Right renal pelvis (tissue), 4 donors: ENCODE data around the gene ZNF814. TPM values are rescaled to one million over a fixed set of nuclear protein-coding genes. Genes with fewer than 3 reads are reported as not detected.
A peak's percentile ranks its signal among the peaks of the same experiment; 100 is the strongest.
"Not testable (repeated sequence)": the region's sequence is repeated elsewhere in the genome, so short reads cannot be mapped to it uniquely, and the experiment has no call there.

Source experiments
- DNase-seq, 4 donors: peaks; one replicate each; pipeline ENCODE4 v3.0.0-alpha.2; 2013; ENCODE audit warnings: low read depth in 4 of 4, low spot score in 3 of 4, missing footprints in 1 of 4
- polyA plus RNA-seq, 4 donors: library from polyadenylated mRNA; unstranded; fragments of 120-200 nt; gene quantifications; one replicate each; pipeline ENCODE4 v1.2.1, GENCODE V29; 2013; ENCODE audit not compliant: insufficient read length in 4 of 4

The ZNF814 gene
- polyA plus RNA-seq, 4 donors = 45.2 to 66.4 (median 52.7) TPM

GRCh38 chr19:57867868-57868492 lies 20.9 kb downstream of the ZNF814 start:
- DNase-seq = no peak

DNA sequence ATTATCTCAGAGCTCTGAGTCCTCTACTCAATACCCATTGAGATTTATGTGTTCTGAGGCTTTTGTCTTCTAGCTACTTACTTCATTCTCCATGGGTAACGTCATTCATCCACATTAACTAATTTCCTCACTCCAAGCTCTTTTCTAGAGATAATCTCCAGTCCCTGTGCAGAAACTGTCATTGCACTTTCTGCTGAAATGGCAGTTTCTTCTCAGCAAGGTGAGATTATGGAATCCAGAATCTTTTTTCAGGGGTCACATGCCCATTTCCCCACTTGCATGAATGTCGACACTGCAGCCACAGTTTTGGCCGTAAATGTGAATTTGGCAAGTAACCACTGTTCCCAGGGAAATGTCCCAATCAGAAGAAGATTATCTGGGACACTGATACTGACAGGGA lies 26.5 kb downstream of the ZNF814 start:
- not testable (repeated sequence) for DNase-seq

DNA sequence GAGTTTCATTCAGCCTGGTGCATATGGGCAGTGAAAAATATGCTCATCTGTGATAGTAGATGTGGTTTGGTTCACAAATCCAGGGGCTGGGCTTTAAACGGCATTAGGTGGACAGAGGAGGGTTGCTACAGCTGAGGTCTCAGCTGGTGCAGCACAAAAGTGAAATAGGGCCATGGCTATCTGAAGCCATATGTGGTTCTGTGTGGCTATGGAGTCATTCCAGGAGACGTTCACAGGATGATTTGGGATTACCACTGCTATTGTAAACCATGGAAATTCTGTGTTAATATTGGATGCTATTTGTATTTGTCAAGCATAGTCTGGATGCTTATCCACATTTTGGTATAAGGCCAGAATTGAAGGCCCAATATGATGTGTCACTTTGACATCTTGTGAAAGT lies 34.7 kb downstream of the ZNF814 start:
- DNase-seq = not testable (repeated sequence)

- not testable (repeated sequence) for DNase-seq
Measured at GRCh38 chr19:57851812-57852603, 36.8 kb downstream of the ZNF814 start.

- peak in 2 of 4 donors; percentile 18 to 31 for DNase-seq
Measured at GRCh38 chr19:57850553-57851017, 38.3 kb downstream of the ZNF814 start.

- peak in 3 of 4 donors; percentile 58 to 66 (median 61) for DNase-seq
Measured at GRCh38 chr19:57849666-57850473, 39.0 kb downstream of the ZNF814 start, which contains the start of gene ZNF587. TSS of gene ZNF587 (plus strand) at chr19:57849859. CDS start at chr19:57850039, 180 bp downstream.

GRCh38 chr19:57849162-57849665 lies 39.6 kb downstream of the ZNF814 start:
- DNase-seq = not testable (repeated sequence)

DNA sequence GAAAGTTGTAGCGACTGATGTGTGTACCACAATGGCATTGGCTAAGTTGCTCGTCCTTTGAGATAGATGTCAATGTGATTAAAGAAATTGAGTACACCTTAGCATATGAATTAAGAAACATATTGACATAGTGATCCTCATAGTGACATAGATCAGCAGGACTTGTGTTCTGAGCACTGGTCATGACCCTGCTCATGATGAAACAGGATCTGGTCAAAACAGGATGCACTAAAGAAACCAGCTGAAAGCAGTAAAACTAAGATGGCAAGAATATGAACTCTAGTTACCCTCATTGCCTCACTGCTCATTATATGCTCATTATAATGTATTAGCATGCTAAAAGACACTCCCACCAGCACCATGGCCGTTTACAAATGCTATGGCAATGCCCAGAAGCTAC lies 41.7 kb downstream of the ZNF814 start:
- DNase-seq = not testable (repeated sequence)

DNA sequence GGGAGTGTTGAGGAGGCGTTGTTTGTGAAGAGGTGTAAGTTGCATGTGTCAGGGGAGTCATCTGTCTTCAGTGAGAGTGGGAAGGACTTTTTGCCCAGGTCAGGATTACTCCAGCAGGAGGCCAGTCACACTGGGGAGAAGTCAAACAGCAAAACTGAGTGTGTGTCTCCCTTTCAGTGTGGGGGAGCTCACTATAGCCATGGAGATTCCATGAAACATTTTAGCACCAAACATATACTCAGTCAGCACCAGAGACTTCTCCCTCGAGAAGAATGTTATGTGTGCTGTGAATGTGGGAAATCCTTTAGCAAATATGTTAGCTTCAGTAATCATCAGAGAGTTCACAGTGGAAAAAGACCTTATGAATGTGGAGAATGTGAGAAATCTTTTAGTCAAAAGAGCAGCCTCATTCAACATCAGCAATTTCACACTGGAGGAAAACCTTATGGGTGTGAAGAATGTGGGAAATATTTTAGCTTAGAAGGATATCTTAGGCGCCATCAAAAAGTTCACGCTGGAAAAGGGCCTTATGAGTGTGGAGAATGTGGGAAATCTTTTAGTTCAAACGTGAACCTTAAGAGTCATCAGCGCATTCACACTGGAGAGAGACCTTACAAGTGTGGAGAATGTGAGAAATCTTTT lies 47.6 kb downstream of the ZNF814 start:
- DNase-seq = no peak

DNA sequence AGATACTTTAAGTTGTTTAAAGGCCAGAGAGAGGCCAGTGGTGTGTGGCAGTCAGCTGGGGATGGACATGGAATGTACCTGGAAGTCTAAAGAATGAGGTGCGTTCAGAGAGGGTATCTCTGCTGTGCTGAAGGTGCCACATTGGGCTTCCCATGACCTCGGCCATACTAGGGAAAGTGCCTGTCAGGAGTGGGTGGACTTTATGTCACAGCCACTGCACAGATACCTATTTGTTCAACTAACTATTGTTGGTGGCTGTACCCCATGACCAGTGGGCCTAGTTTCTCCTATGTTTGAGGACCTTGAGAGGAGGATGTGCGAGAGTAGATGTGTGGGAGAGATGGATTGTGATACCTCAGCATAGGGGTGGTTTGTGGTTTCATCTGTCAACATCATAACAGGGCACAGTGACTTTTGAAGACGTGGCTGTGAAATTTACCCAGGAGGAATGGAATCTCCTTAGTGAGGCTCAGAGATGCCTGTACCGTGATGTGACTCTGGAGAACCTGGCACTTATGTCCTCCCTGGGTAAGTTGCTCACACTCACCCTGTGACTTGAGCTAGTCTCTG lies 50.1 kb downstream of the ZNF814 start:
- DNase-seq = not testable (repeated sequence)

DNA sequence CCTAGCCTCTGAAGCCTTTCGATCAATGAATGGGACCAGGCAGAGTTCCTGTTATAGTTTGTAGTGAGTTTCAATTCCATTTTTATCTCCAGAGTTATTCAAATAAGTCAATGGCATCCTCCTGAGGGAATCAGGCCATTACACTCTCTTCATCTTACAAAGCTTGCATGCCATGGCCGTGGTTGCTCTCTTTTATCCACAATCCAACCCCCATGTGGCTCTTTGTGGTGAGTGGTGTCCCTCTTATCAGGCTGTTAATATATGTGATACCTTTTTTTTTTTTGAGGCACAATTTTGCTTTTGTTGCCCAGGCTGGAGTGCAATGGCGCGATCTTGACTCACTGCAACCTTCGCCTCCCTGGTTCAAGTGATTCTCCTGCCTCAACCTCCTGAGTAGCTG lies 51.8 kb downstream of the ZNF814 start:
- not testable (repeated sequence) for DNase-seq

- DNase-seq = peak in 2 of 4 donors; percentile 52 to 54
Measured at GRCh38 chr19:57830071-57830602, 58.7 kb downstream of the ZNF814 start, which contains the start of gene ZNF587B. TSS of gene ZNF587B (plus strand) at chr19:57830299. CDS start at chr19:57830529, 230 bp downstream.

- DNase-seq = no peak
Measured at GRCh38 chr19:57829316-57829715, 59.5 kb downstream of the ZNF814 start.

- DNase-seq = no peak
Measured at GRCh38 chr19:57825511-57825910, 63.3 kb downstream of the ZNF814 start.

GRCh38 chr19:57823608-57824007 lies 65.2 kb downstream of the ZNF814 start:
- not testable (repeated sequence) for DNase-seq

- DNase-seq = not testable (repeated sequence)
Measured at GRCh38 chr19:57823155-57823554, 65.7 kb downstream of the ZNF814 start.

GRCh38 chr19:57821501-57821900 lies 67.3 kb downstream of the ZNF814 start:
- not testable (repeated sequence) for DNase-seq

GRCh38 chr19:57821095-57821494 lies 67.7 kb downstream of the ZNF814 start:
- not testable (repeated sequence) for DNase-seq

DNA sequence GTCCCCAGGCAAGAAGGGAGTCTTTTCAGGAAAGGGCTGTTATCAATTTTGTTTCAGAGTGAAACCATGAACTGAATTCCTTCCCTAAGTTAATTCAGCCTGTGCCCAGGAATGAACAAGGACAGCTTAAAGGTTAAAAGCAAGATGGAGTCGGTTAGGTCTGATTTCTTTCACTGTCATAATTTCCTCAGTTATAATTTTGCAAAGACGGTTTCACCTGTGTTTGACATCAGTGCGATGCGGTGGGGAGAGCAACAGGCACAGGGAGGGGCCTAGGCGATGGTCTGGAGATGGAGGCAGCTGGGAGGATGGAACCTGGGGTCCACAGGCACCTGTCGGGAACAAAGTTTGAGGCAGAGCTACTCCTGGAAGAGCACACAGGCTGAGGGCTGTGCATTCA lies 68.2 kb downstream of the ZNF814 start:
- no peak for DNase-seq
